Esophagus mucosa (tissue), 1 donor: ENCODE results near the gene SASS6. TPM values are rescaled to one million over a fixed set of nuclear protein-coding genes. Genes with fewer than 3 reads are reported as not detected.

Experiments used
- ATAC-seq: fragments of 200-7000 bp; cut with Tn5 transposase; one replicate; pipeline ENCODE4 v1.9.1; 2020
- total RNA-seq: library from RNA; stranded (reverse); gene quantifications from one replicate; pipeline ENCODE4 v1.2.4, GENCODE V29; 2023
- donor health status: DM: yes; HTN: yes; CAD: no.

Gene SASS6
- total RNA-seq: 2.9 TPM

- peak; percentile 100 for ATAC-seq
Measured at GRCh38 chr1:100132566-100133477, at the start of gene SASS6, which contains the start of gene TRMT13. Gene SASS6 (minus strand): TSS chr1:100132930. CDS start chr1:100132814, 116 bp downstream. Gene TRMT13 (plus strand): TSS chr1:100133163. CDS start chr1:100133169, 6 bp downstream.

GRCh38 chr1:100178091-100178490 lies 45.4 kb upstream of the SASS6 start, which contains the start of gene LRRC39:
Gene LRRC39 (minus strand): TSS chr1:100178256. CDS start chr1:100168516, 9,740 bp downstream.
- ATAC-seq: no peak

- ATAC-seq: no peak
Measured at GRCh38 chr1:100177295-100178041, 44.7 kb upstream of the SASS6 start.

- ATAC-seq: no peak
Measured at GRCh38 chr1:100168051-100168450, 35.3 kb upstream of the SASS6 start.

- ATAC-seq: no peak
Measured at GRCh38 chr1:100164702-100165101, 32.0 kb upstream of the SASS6 start.

- ATAC-seq: no peak
Measured at GRCh38 chr1:100164216-100164615, 31.5 kb upstream of the SASS6 start.

- ATAC-seq: no peak
Measured at GRCh38 chr1:100162881-100163280, 30.2 kb upstream of the SASS6 start.

- no peak for ATAC-seq
Measured at GRCh38 chr1:100152271-100152670, 19.5 kb upstream of the SASS6 start.

GRCh38 chr1:100151679-100152078 lies 18.9 kb upstream of the SASS6 start:
- no peak for ATAC-seq

GRCh38 chr1:100147875-100148274 lies 15.1 kb upstream of the SASS6 start:
- ATAC-seq: no peak

GRCh38 chr1:100146958-100147357 lies 14.2 kb upstream of the SASS6 start:
- no peak for ATAC-seq

- no peak for ATAC-seq
Measured at GRCh38 chr1:100145116-100145515, 12.4 kb upstream of the SASS6 start.

GRCh38 chr1:100142343-100142742 lies 9.6 kb upstream of the SASS6 start:
- no peak for ATAC-seq

GRCh38 chr1:100141192-100141591 lies 8.5 kb upstream of the SASS6 start:
- no peak for ATAC-seq

GRCh38 chr1:100137602-100138001 lies 4.9 kb upstream of the SASS6 start:
- no peak for ATAC-seq

GRCh38 chr1:100134872-100135271 lies 2.1 kb upstream of the SASS6 start:
- no peak for ATAC-seq

GRCh38 chr1:100131623-100132022 lies 1.1 kb downstream of the SASS6 start:
- ATAC-seq: no peak

- ATAC-seq: no peak
Measured at GRCh38 chr1:100130552-100131077, 2.1 kb downstream of the SASS6 start.

- no peak for ATAC-seq
Measured at GRCh38 chr1:100127226-100127625, 5.5 kb downstream of the SASS6 start.

- ATAC-seq: no peak
Measured at GRCh38 chr1:100122177-100122576, 10.6 kb downstream of the SASS6 start.

- ATAC-seq: no peak
Measured at GRCh38 chr1:100115524-100115923, 17.2 kb downstream of the SASS6 start.

- ATAC-seq: no peak
Measured at GRCh38 chr1:100109554-100110066, 23.1 kb downstream of the SASS6 start.

- ATAC-seq: no peak
Measured at GRCh38 chr1:100107696-100108095, 25.0 kb downstream of the SASS6 start.
